Activated T-cell treated with anti-CD3 and anti-CD28 coated beads for 48 hours (primary cell): ENCODE data around the gene RIMS3.
A peak's percentile ranks its signal among the peaks of the same experiment; 100 is the strongest.
"Not testable (repeated sequence)": the region's sequence is repeated elsewhere in the genome, so short reads cannot be mapped to it uniquely, and the experiment has no call there.

ENCODE experiments used
- DNase-seq: peaks from one replicate; pipeline ENCODE4 v3.0.0-alpha.2; 2020; ENCODE audit warnings: low read depth

The RIMS3 gene

DNA sequence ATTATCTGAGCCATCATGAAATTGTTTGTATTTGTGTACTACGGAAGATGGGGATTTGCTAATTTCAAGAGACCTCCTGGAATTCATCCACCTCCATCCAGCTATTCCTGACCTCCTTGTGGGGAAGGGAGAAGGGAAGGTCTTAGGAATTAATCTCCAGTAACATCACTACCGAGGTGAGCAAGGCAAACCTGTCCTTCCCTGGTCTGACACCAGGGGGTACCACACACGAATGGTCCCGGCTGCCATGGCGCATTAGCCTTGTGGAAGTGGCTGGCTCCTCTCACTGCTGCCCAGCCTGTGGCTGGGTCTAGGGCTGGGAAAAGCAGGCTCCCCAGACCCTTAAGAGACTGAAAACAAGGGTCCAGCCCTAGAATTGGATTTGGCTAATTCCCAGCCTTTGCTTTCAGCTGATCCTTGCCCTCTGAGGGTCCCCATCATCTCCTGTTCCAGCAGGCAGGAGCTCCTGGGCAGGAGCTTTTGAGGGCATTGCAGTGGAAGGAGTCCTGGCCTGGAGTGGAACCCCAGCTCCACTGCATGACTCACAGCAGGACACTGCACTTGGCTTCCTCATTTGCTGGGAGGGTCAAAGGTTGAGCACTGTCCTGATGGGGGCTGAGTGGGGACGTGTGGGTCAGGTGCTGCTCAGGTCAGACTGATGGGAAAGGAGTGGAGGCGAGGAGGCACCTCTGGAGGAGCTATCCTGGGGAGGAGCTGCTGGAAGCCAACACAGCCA, 34.8 kb downstream of the RIMS3 start:
- DNase-seq, result peak; percentile 30

DNA sequence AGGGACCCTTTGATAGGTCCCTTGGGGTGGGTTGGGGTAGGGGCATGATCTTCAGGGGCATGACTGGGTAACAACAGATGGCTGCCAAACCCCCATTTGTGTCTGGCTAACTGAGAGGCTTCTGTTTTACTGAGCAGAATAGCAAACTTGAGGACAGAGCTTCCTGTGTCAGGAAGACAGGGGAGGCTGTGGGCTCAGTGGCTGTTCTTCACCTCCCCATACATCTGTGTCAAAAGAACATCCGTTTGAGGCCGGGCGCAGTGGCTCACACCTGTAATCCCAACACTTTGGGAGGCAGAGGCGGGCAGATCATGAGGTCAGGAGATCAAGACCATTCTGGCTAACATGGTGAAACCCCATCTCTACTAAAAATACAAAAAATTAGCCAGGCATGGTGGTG, 35.9 kb downstream of the RIMS3 start:
- not testable (repeated sequence) for DNase-seq

DNA sequence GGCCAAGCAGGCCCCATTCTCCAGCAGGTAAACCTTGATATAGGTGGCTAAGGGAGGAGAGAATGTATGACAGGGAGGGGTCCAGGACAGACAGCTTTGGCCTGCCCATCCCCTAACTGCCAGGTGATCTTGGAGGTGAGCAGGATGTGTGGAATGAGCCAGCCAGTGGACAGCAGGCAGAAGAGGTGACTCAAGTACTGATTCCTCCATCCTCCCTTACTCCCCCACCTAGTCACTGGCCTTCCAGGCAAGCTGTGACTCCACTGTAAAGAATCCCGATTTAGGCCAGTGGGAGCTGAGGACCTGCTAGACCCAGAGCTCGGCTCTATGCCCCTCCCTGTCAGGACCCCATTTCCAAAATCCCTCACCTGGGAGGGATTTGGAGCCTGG, 36.6 kb downstream of the RIMS3 start:
- DNase-seq, result no peak

DNA sequence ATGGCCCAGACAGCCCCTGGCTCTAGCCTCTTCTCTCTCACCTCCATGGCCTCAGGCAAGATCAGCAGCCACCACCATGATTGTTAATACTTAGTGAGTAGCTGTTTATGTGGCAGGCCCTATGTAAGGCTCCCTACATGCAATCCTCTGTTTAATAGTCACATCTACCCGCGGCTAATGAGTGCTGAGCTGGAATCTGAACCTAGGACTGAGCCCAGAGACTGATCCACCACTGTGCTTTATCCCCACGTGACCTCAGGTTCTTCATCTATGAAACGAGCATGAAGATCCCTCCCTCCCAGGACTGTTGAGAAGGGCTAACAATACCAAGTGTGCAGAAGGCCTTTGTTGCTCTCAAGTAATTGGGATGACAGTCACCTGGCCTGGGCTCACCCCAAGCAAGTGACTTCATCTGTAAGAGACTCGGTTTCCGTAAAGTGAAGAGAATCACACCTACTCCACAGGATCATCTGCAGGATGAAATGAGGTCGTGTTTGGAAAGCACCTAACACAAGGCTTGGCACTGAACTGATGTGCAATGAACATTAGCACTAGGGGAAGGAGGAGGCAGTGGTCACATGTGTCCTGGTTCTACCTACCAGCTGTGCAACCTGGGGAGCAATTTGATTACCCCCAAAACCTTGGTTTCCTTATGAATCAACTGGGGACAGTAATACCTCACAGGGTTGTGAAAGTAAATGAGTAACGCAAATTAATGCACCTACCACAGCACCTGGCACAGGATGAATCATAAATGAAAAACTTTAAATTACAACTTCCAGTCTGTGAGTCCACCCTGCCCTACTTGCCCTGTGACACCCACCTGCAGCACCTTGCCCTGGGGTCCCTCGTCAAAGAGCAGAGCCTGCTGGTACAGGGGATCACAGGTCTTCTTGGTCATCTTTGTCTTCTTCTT, 37.2 kb downstream of the RIMS3 start:
- DNase-seq, result peak; percentile 20

DNA sequence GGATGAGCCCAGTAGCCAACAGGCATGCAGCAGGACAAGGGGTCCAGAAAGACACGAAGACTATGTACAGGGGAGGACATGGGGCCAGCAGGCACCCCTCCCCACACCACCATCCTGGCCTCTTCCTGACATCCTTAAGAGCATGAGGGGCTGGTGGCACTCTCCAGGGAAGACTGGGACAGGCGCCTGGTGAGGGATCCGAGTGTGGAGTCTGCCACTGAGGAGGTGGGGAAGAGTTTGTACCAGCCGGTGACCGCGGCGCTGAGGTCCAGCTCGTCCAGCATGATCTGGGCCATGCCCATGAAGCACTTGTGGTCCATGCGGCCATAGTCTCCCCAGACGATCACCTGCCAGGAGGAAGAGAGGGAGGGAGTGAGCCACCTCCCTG, 39.1 kb downstream of the RIMS3 start:
- DNase-seq, result no peak

DNA sequence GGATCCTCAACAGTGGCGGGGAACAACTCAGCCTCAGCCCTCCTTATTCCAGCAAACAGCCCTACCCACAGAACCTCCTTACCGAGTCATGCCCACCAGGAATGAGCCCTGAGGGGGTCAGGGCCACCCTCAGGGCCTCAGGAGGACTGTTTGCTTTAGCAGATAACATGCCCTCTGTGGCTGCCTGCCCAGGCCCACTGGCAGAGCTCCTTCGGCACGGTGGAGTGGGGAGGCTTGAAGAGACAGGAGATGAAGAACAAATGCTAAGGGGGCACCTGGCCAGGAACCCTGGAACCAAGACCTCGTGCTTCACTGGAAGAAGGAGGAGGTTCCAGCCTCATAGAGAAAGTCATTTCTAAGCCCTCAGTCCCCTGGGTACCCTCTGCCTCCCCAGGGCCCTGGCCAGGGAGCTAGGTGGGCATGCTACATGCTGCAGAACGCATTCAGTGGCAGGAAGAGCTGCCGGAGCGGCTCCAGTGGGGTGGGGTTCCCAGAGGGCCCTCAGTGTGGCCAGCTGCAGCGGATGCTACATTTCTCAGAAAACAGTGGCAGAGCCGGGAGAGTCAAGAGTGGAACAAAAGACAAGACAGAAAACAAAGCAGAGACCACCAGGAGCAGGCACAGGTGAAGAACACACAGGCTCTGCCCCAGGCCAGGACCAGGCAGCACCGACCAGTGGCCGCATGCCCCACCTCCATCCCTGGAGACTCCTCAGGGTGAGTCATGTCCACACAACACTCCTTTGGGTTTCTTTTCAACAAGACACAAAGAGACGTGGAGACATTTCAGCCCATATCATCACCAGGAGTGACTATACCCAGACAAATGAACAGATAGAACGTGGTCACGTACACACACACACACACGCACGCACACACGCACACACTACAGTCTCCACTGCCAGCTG, 39.8 kb downstream of the RIMS3 start:
- no peak for DNase-seq

DNA sequence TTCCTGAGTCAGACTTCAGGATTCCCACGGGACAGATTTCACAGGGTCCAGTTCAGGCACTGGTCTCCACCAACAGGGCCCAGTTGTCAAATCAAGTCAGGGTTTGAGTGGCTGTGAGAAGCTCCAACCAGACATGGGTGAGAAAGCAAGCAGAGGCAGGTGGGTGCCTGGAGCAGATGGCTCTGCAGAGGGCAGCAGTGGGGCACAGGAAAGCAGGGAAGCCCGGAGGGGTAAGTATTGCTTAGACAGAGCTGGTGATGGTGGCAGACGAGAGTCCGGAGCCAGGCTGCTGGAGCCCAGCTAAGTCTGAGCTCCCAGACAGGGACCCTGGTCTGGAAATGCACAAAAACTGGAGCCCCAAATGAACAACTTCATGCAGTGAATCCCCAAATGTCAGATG, 40.4 kb downstream of the RIMS3 start:
- no peak for DNase-seq

DNA sequence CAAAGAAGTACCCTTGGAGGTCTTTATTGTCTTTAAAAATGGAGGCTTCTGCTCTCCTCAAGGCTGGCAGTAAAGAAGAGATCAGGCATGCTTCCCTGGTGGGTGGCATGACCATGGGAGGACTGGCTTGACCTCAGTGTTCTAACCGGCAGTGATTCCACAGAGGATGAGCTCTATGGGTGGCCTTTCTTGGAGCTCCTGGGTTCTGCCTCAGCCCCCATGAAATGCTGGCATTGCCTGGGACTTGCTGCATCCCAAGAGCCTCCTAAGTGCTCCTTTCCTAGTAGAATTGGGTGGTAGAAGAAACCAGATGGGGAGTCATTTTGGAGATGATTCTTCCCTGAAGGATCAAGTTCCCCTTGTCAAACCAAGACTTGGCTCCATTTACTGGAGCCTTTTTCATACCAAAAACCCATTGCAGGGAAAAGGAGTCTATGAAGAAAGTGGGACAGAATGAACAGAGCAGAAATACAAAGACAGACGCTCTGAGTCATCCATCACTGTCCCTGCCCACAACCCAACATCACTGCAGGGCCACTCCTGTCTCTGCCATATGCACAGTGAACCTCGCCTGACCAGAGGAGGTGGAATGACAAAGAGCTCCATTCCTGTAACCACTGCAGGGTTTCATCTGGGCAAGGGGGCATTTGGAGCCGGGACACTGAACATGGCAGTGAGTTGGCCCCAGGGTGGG, 42.4 kb downstream of the RIMS3 start:
- no peak for DNase-seq

DNA sequence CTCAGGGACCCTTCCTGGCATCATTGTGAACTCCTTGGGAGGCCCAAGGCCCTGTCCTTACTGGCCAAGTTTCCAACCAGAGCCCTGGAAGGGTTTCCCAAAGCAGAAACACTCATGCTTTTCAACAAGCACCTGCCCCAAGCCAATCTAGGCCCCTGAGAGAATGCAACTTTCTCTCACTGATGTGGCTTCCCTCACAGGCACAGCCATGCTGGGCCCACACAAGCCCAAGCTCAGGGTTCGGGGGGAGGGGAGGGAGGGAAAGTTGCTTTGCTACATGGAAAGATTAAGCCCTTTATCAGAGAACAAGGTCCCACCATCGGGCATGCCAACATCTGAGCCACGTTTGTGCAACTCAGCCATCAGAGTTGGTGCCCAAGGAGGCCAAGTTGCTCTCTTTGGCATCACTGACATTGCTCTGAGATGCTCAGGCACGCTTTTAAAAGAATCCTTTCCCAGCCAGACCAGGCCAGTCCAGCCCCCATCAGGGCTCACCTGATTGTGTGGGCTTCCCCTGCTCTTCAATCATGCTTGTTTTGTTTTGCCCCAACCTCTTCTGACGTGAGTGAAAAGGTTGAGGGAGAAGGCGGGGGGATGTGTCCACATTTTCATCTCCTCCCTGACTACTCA, 43.5 kb downstream of the RIMS3 start:
- DNase-seq, result no peak

DNA sequence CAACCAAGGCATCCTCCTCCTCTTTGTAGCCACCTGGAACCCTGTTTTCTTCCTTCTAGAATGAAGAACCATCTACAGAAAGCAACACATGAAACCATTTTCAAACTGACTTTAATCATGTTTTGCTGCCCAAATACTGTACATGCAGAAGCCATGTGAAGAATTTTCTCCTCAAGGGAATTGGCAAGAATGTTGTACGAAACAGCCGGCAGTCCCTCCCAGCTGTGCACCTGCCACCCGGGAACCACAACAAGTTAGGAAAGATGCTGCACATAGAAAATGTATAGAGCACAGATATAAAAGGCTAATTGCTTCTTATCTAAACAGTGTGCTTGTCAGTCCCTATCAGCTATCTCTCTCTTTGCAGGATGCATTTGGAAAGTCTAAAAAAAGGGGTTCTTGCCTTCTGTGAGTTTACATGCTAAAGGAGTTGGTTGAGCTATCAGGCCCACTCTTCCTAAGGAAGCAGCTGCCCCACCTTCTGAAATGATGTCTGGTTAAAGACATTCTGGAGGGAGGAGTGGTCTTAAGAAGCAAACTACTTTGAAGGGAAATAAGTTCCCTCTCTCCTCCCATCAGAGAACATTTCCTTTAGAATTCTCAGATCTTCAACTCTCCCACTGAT, 44.8 kb downstream of the RIMS3 start:
- DNase-seq, result no peak

DNA sequence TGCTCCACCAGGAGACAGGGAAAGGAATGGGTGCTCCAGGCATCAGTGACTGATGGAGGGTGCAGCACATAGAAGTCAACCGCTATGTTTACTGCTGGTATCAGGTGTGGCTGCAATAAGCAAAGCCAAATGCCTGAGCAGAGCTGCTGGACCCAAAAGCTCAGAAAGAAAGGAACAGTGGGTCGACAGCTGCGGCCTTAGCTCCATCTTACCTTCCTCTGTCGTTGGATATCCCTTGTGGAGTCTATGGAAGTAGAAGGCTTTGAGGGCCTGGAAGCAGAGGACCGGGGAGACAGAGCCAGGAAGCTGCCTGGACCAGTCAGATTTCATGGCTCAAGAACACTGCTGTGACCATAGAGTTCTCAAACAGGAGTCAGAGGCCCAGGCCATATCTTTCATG, 45.3 kb downstream of the RIMS3 start:
- no peak for DNase-seq

DNA sequence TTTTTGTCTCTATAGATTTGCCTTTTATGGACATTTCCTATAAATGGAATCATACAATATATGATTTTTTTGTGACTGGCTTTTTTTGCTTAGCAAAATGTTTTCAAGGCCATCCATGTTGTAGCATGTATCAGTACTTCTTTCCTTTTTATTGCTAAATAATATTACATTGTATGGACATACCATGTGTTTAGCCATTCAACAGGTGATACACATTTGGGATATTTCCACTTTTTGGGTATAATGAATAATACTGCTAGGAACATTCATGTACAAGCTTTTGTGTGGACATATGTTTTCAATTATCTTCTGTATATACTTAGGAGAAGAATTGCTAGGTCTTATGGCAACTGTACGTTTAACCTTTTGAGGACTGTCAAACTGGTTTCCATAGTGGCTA, 47.4 kb downstream of the RIMS3 start:
- DNase-seq, result no peak

DNA sequence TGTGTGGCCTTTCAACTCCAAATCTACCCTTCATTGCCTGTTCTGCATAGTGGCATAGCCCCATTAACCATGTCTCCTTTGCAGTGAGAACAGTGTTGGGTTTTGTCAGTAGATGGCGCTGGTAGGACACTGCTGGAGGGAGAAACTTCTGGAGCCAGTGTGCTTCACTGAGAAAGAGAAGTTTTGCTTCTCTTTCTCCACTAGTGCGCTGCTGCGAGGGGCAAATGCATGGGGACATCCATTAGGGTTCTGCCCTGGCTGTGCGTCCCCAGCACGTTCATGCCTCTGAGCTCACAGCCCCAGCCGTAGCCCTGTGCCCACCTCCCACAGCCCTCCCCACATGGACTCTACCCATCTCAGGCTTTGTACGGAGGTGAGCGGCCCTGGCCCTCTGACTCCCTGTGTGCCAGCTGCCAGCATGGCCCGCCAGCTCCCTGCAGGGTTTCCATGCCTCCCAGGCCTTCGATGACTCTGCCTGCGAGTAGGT, 53.1 kb downstream of the RIMS3 start:
- DNase-seq, result peak; percentile 49

DNA sequence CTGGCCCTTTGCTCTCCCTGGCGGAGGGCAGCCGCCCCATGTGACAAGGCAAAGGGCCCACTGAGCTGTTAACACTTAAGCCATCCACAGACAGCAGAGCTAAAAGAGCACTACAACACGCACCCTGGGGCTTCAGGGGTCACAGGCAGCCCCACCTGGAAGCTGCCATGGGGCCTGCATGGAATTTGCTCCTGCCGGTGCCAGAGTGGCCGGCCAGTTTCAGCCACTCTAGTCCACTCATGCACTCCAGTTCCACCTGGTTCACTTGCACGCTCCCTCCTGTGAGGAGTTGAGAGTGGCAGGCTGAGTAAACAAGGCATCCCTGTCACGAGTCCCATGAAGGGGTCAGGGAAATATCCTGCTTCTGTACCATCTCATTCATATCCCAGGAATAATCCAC, 55.3 kb downstream of the RIMS3 start:
- no peak for DNase-seq

DNA sequence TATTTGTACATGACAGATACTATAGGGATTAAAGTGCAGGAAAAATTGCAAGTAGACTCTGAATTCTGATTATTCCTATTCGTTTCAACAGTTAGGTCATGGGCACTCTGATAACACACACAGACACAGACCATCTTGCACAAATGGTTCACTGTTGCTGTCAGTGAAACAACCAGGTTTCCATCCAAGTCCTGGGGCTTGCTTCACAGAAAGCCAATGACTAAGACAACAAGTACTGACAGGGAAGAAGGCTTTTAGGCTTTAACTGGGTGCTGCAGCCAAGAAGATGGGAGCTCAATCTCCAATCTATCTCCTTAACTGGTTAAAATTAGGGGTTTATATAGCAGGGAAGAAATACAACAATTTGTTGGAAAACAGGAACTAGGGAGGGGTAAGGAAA, 57.6 kb downstream of the RIMS3 start:
- DNase-seq, result no peak

DNA sequence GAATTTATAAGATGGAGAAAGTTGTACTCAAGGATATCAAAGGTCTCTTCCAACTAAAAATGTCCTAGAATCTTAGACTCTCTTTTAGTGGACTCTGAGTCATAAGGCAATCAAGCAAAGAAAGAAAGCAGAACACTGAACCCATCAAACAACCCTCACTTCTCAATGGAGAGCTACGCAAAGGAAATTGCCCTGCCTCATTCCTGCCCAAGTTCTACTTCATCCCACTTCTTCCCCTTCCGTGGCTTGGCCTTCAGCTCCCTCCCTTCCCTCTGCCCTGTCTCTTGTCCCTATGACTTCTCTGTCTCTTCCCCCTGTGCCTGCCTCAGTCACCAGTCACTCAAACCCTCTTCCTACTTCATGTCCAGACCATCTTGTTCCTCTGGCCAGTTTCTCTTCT, 58.5 kb downstream of the RIMS3 start:
- no peak for DNase-seq

DNA sequence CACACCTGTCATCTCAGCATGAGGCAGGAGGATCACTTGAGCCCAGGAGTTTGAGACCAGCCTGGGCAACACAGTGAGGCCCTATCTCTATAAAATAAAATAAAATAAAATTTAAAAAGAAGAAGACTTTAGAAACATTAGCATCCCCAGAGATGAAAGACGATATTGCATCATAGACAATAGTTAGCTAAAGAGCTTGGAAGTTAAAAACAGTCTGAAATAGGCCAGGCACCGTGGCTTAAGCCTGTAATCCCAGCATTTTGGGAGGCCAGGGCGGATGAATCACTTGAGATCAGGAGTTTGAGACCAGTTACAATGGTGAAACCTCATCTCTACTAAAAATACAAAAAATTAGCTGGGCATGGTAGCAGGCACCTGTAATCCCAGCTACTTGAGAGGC, 59.3 kb downstream of the RIMS3 start:
- DNase-seq, result no peak

DNA sequence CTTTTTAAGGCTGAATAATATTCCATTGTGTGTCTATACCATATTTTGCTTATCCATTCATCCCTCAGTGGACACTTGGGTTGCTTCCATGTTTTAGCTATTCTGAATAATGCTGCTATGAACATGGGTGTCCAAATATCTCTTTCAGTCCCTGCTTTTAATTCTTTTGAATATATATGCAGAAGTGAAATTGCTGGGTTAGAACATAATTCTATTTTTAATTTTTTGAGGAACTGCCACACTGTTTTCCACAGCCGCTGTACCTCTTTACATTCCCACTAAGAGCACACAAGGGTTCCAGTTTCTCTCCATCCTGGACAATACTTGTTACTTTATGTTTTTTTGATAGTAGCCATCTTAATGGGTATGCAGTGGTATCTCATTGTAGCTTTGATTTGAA, 65.6 kb downstream of the RIMS3 start:
- DNase-seq, result no peak

DNA sequence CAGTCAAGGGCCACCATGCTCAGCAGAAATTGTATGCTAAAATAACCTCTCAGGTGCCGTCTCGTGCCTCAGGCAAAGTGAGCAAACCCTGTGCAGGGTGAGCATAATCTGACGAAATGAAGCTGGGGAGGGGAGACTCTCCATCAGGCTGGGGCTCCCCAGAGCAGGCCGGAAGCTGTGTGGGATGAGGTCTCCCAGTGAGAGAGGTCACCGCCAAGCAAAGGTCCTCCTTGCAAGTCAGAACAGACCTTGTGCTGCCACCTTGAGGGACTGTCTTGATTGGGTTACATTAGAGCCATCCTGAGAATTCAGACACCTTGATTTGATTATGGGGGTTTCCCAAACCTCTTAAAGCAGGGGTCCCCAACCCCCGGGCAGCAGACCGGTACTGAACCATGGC, 69.9 kb downstream of the RIMS3 start:
- no peak for DNase-seq

DNA sequence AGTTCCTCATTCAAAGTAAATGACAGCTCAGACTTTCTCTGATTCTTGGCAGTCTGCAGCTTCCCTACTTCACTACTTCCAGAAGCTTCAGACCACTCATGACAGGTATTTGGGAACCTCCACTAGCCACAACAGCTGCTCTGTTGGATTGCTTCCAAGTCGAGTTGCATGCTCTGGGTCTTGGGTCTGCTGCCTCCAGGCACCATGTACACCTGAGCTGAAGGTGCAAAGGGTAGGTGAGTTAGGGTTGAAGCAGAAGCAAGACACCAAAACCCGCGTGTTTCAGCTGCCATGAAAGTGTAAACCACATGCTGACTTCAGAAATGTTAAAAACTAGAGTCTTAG, 71.3 kb downstream of the RIMS3 start:
- no peak for DNase-seq
